NCI-H2227 (cell line): ENCODE results near the gene OR1L4.

Experiments
- DNase-seq: peaks from one replicate; lab custom pipeline; 2025; ENCODE audit not compliant: unreplicated experiment; lab: John Stamatoyannopoulos, UW

OR1L4 gene

DNA sequence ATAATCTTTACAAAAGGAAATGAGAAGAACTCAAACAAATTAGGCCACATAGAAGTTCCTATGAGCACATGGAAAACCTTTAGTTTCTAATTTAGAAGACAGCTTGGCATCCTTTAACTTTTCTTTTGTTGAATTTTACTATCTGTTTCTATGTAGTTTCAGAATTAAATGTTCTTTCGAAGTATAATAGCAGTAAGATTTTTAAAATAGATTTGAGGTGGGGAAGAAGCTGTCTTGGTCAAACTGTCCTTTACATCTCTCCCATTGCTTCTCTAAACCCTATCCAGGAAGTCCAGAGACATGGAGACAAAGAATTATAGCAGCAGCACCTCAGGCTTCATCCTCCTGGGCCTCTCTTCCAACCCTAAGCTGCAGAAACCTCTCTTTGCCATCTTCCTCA, at the start of gene OR1L4:
Gene OR1L4 (plus strand): TSS at position 301 of the 400 bp plus-strand sequence. CDS start 0 bp downstream, at position 301.
- DNase-seq = no peak

GRCh38 chr9:122684851-122685250, 38.9 kb upstream of the OR1L4 start:
- no peak for DNase-seq

DNA sequence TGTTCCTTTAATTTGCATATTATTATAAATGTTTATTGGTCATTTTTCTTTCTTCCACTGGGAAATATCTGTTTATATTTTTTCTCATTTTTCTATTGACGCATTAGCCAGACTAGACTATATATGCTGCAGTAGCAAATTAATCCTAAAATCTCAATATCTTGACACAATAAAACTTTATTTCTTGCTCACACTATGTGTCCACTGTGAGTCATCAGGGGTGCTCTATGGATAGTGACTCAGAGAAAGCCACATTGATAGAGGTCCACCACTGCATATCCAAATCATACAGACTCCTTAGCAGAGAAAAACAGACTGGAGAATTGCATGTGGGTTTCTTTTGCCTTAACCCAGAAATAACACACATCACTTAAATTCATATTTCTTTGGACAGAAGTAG, 28.1 kb upstream of the OR1L4 start:
- DNase-seq = no peak

DNA sequence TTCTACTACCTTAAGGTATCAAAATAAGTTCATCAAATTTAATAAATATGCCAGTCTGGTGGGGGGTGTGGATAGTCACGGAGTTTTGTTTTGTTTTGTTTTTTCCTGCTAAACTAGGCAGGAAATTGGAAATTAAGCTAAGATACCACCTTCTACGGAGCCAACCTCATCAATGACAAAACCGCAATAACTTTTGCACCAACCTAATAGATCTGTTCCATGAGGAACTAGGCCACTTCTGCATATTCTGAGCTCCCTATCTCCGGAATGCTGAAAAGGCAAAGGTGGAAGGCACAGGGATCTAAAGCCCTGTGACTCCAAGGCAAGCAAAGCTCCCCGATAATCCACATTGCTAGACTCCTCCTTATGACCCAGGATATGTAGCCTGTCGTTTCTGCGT, 5.8 kb upstream of the OR1L4 start:
- no peak for DNase-seq

GRCh38 chr9:122719218-122719617, 4.6 kb upstream of the OR1L4 start:
- DNase-seq = no peak

DNA sequence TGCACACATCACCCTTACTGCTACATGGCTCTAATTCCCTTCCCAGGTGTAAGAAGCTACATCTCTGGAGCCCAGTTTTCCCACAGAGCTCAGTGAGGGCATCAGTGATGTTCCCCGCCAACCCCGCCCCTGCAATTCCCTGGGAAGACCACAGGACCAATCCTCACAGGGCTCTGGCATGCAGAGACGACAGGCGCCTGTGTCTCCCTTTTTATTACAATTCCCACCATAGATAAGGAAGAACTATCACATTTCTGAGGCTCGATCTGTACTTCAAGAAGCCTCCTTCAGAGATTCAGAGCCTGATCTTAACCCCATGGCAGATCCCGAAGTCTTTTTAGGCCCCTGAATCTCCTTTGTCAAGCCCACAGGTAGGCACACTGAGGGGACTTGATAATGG, 18.2 kb downstream of the OR1L4 start, which contains the start of gene OR1L6:
Gene OR1L6 (plus strand): TSS at position 301 of the 400 bp plus-strand sequence. CDS start 7,545 bp downstream, outside the sequence.
- no peak for DNase-seq

- DNase-seq = no peak
Measured at GRCh38 chr9:122754825-122755224, 31.0 kb downstream of the OR1L4 start.

DNA sequence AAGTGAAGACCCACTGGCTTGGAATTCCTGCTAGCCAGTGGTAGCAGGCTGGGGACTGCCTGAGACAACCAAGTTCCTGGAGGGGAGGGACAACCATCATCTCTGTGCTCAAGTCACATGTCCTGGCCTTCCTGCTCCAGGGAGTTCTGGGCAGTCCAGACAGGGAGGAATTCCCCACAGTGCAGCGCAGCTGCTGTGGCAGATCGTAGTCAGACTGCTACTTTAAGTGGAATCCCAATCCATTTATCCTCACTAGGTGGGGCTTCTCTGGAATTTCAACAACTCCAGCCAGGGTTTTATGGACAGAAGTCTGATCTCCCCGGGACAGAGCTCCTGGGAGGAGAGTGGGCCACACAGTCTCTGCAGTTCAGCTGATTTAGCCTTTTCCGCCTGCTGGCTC, 44.0 kb downstream of the OR1L4 start:
- no peak for DNase-seq
